ENCODE data around the gene FAM50A.

The FAM50A gene

DNA sequence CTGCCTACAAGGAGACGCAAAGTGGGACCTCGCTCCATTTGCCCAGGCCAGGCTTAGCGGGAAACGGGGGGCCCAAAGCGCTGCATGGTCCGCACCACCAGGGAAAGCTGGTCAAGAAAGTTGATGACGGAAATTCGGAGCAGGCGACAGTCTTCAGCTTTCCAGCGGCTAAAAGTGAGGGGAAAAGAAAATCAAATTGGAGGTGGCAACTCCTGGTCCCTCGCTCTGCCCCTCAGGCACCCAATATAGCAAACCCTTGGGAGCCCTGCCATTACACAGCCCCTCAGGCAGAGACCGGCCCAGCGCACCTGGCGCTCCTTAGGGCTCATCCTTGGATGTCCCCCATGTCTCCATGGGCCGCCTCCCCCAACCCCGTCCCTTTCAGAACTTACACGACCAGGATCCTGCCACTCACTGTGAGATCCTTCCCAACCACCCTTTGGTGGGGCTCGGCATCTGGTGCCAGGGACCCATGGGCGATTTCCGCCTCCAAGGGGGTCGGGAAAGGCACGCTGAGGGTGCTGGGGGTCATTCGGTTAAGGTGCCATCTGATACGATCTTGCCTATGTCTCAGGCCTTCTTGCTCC is 34.0 kb downstream of the FAM50A start:
- Histone ChIP-seq H3K4me3 (replicated peaks; ENCODE audit: insufficient read depth, low read length) (peak overlapping the region; percentile 63), H3K27ac (replicated peaks) (peak overlapping the region; percentile 36; the same call in 1 of the 2 replicates), H3K27me3 (ENCODE audit: insufficient read depth, poor library complexity, severe bottlenecking) (no peaks in the 10 kb centered on the region)
- DNase-seq (ENCODE audit: low read depth in 1 of 2, low spot score in 1 of 2), result no peak
- TF ChIP-seq POLR2AphosphoS5 (IDR thresholded peaks at IDR 0.05; ENCODE audit: low read depth) (no peak), GABPA (IDR thresholded peaks at IDR 0.05; ENCODE audit: low read depth) (no peak), SPI1 (IDR thresholded peaks at IDR 0.05; ENCODE audit: borderline replicate concordance, low read depth) (no peak)
- TF ChIP-seq, protein P1, sequence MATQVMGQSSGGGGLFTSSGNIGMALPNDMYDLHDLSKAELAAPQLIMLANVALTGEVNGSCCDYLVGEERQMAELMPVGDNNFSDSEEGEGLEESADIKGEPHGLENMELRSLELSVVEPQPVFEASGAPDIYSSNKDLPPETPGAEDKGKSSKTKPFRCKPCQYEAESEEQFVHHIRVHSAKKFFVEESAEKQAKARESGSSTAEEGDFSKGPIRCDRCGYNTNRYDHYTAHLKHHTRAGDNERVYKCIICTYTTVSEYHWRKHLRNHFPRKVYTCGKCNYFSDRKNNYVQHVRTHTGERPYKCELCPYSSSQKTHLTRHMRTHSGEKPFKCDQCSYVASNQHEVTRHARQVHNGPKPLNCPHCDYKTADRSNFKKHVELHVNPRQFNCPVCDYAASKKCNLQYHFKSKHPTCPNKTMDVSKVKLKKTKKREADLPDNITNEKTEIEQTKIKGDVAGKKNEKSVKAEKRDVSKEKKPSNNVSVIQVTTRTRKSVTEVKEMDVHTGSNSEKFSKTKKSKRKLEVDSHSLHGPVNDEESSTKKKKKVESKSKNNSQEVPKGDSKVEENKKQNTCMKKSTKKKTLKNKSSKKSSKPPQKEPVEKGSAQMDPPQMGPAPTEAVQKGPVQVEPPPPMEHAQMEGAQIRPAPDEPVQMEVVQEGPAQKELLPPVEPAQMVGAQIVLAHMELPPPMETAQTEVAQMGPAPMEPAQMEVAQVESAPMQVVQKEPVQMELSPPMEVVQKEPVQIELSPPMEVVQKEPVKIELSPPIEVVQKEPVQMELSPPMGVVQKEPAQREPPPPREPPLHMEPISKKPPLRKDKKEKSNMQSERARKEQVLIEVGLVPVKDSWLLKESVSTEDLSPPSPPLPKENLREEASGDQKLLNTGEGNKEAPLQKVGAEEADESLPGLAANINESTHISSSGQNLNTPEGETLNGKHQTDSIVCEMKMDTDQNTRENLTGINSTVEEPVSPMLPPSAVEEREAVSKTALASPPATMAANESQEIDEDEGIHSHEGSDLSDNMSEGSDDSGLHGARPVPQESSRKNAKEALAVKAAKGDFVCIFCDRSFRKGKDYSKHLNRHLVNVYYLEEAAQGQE (IDR thresholded peaks at IDR 0.05; ENCODE audit: insufficient replicate concordance, low read depth), result no peak
- TF ChIP-seq, protein P2, sequence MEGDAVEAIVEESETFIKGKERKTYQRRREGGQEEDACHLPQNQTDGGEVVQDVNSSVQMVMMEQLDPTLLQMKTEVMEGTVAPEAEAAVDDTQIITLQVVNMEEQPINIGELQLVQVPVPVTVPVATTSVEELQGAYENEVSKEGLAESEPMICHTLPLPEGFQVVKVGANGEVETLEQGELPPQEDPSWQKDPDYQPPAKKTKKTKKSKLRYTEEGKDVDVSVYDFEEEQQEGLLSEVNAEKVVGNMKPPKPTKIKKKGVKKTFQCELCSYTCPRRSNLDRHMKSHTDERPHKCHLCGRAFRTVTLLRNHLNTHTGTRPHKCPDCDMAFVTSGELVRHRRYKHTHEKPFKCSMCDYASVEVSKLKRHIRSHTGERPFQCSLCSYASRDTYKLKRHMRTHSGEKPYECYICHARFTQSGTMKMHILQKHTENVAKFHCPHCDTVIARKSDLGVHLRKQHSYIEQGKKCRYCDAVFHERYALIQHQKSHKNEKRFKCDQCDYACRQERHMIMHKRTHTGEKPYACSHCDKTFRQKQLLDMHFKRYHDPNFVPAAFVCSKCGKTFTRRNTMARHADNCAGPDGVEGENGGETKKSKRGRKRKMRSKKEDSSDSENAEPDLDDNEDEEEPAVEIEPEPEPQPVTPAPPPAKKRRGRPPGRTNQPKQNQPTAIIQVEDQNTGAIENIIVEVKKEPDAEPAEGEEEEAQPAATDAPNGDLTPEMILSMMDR (IDR thresholded peaks at IDR 0.05; ENCODE audit: insufficient read depth, low read length), result no peak

DNA sequence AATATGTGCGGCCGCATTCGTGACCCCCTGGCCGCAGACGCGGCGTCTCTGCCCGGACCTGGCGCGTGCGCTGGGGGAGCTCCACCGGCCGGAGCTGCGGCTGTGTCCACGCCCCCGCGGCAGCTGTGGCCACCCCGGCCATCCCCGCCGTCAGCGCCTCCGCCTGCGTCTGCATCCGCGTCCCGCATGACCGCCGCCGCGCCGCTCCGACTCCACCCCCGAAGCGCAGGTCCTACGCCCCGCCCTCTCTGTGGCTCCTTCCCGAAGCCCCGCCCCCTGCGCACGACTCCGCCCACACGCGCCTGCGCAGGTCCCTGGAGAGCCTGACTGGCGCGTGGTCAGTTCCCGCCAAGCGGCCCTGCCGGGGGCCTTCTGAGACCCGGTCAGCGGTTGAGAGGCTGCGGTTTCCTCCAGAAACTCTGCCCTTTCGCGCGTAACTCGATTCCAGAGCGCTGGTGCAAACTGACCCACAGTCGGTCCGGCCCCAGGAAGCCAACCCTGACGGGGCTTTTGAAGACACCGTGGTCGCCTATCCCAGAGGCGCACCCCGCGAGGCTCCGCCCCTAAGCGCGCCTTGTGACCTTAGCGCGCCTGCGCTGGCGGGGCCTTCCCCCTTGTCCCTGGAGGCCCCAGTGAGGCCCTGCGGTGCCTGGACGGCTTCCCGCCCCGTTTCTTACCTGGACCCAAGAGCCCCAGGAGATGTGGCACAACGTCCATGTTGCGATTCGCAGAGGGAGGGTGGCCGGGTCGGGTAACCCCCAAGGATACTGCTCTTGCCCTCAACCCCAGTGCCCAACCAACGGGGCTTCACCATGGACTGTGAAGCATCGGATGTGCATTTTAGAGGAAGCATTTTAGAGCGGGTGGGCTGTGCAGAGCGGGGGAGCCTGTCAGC is 35.0 kb downstream of the FAM50A start, which contains the start of gene LAGE3:
Gene LAGE3, minus strand, starts transcription at position 554 of the 895 bp plus-strand sequence. Its CDS starts 366 bp downstream, at position 188.
- DNase-seq (ENCODE audit: low read depth in 1 of 2, low spot score in 1 of 2), result peak; percentile 78 to 88
- no peaks in the 10 kb centered on the region for H3K27me3 ChIP-seq (ENCODE audit: insufficient read depth, poor library complexity, severe bottlenecking)

DNA sequence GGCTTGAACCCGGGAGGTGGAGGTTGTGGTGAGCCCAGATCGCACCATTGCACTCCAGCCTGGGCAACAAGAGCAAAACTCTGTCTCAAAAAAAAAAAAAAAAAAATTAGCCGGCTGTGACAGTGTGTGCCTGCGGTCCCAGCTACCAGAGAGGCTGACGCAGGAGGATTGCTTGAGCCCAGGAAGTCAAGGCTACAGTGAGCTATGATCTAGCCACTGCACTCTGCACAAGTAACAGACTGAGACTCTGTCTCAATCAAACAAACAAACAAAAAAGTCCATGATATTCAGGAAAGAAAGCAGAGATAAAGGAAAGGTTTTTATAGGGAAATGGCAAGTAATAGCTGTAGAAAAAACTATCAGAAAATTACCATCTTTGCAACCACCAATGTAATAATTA is 37.3 kb downstream of the FAM50A start:
- H3K4me3 ChIP-seq (replicated peaks; ENCODE audit: insufficient read depth, low read length), result no peak overlapping the region
- no peak overlapping the region for H3K27ac ChIP-seq (replicated peaks)
- TF ChIP-seq SPI1 (IDR thresholded peaks at IDR 0.05; ENCODE audit: borderline replicate concordance, low read depth) (no peak), GABPA (IDR thresholded peaks at IDR 0.05; ENCODE audit: low read depth) (no peak), POLR2AphosphoS5 (IDR thresholded peaks at IDR 0.05; ENCODE audit: low read depth) (no peak)
- TF ChIP-seq, protein P2 (IDR thresholded peaks at IDR 0.05; ENCODE audit: insufficient read depth, low read length), result no peak
- TF ChIP-seq, protein P1 (IDR thresholded peaks at IDR 0.05; ENCODE audit: insufficient replicate concordance, low read depth), result no peak

More for the DNA sequence above, 35.0 kb downstream of the FAM50A start, which contains the start of gene LAGE3:
- Histone ChIP-seq H3K4me3 (replicated peaks; ENCODE audit: insufficient read depth, low read length) (peak within 1 kb of the TSS; percentile 63), H3K27ac (replicated peaks) (peak within 1 kb of the TSS; percentile 92)
- TF ChIP-seq GABPA (IDR thresholded peaks at IDR 0.05; ENCODE audit: low read depth) (no peak), POLR2AphosphoS5 (IDR thresholded peaks at IDR 0.05; ENCODE audit: low read depth) (peak; percentile 55; the same call in 1 of the 2 replicates), SPI1 (IDR thresholded peaks at IDR 0.05; ENCODE audit: borderline replicate concordance, low read depth) (no peak)
- TF ChIP-seq, protein P1 (IDR thresholded peaks at IDR 0.05; ENCODE audit: insufficient replicate concordance, low read depth), result no peak
- TF ChIP-seq, protein P2 (IDR thresholded peaks at IDR 0.05; ENCODE audit: insufficient read depth, low read length), result no peak

More for the DNA sequence above, 37.3 kb downstream of the FAM50A start:
- no peaks in the 10 kb centered on the region for H3K27me3 ChIP-seq (ENCODE audit: insufficient read depth, poor library complexity, severe bottlenecking)
- DNase-seq (ENCODE audit: low read depth in 1 of 2, low spot score in 1 of 2), result no peak

Data from HL-60 (cell line).